Measurements from ENCODE around the gene EPHB1. TPM values are rescaled to one million over a fixed set of nuclear protein-coding genes. Genes with fewer than 3 reads are reported as not detected.

The EPHB1 gene
- total RNA-seq, 1 experiment from 2014 or later = 2.8 TPM

DNA sequence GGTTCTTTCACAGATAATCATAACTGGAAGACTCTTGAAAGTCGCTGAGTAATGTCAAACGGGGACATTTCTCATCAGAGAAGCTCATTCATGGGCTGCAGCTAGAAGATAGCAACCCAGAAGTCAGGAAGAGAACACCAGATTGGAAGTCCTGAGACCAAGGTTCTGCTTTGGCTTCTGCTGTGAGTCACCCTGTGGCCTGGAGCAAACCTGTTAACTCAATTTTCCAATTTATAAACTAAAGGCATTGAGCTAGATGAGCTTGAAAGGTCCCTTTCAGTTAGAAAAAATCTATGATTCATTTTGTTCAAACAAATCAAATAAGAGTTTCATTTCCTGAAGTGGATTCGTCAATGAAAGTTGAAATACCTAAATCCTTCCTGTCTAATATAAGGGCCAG is 402.2 kb downstream of the EPHB1 start:
- peaks cover 2% of the 10 kb centered on the region; the same call in 1 of the 2 replicates for H3K27me3 Mint-ChIP-seq (ENCODE audit: low read depth)
- no peak for DNase-seq
- no peak overlapping the region for H3K18ac ChIP-seq (ENCODE audit: insufficient read length, low read depth, low read length)

More for the DNA sequence above, 402.2 kb downstream of the EPHB1 start:
- H2BK120ac ChIP-seq (ENCODE audit: low read depth, low read length, poor library complexity, severe bottlenecking) = no peak overlapping the region
- no peak overlapping the region for H3K56ac ChIP-seq (ENCODE audit: insufficient read length, low read depth, low read length)
- no peaks in the 10 kb centered on the region for H3K79me1 ChIP-seq (ENCODE audit: insufficient read depth, low read depth, low read length, poor library complexity, severe bottlenecking)
- no peak overlapping the region for H3K14ac ChIP-seq (ENCODE audit: insufficient read depth, low read length)
- H3K4ac ChIP-seq (ENCODE audit: low read depth, low read length) = no peak overlapping the region
- H3K79me2 ChIP-seq (ENCODE audit: insufficient read depth, low read length) = no peaks in the 10 kb centered on the region
- H3T11ph ChIP-seq (ENCODE audit: low read length) = no peak overlapping the region
- Mint-ChIP-seq H3K4me1 (peaks cover 0 to 2% of the 10 kb centered on the region in 2 experiments; a peak in 2 of 4 replicates), H3K27ac (no peak overlapping the region), H3K9me3 (no peaks in the 10 kb centered on the region), H3K4me3 (no peak overlapping the region), H3K36me3 (ENCODE audit: insufficient read depth in 1 of 3, low read depth in 3 of 3) (peaks cover 0 to 3% (median 0%) of the 10 kb centered on the region in 3 experiments; a peak in 2 of 7 replicates)
- H2AFZ ChIP-seq (ENCODE audit: low read length) = no peak overlapping the region
- H4K91ac ChIP-seq (ENCODE audit: insufficient read length, low read depth, low read length) = no peak overlapping the region
- H3K27ac ChIP-seq (ENCODE audit: insufficient read length, low read depth, low read length) = no peak overlapping the region
- H4K8ac ChIP-seq (replicated peaks; ENCODE audit: insufficient read length, low read depth, low read length) = no peak overlapping the region
- no peak overlapping the region for H2AK5ac ChIP-seq (ENCODE audit: insufficient read length, low read length)
- H3K4me2 ChIP-seq (ENCODE audit: insufficient read depth, insufficient read length, low read length) = no peak overlapping the region
- H3K23ac ChIP-seq (ENCODE audit: insufficient read length, low read depth, low read length) = no peak overlapping the region
- H2BK20ac ChIP-seq (ENCODE audit: low read depth, low read length, poor library complexity, severe bottlenecking) = no peak overlapping the region
- TF ChIP-seq, protein P1, sequence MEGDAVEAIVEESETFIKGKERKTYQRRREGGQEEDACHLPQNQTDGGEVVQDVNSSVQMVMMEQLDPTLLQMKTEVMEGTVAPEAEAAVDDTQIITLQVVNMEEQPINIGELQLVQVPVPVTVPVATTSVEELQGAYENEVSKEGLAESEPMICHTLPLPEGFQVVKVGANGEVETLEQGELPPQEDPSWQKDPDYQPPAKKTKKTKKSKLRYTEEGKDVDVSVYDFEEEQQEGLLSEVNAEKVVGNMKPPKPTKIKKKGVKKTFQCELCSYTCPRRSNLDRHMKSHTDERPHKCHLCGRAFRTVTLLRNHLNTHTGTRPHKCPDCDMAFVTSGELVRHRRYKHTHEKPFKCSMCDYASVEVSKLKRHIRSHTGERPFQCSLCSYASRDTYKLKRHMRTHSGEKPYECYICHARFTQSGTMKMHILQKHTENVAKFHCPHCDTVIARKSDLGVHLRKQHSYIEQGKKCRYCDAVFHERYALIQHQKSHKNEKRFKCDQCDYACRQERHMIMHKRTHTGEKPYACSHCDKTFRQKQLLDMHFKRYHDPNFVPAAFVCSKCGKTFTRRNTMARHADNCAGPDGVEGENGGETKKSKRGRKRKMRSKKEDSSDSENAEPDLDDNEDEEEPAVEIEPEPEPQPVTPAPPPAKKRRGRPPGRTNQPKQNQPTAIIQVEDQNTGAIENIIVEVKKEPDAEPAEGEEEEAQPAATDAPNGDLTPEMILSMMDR (conservative IDR thresholded peaks at IDR 0.05) = no peak
- no peaks in the 10 kb centered on the region for H3K4me1 ChIP-seq (ENCODE audit: insufficient read depth, low read length)
- H3K9ac ChIP-seq (ENCODE audit: extremely low read depth, insufficient read length, low read length) = no peak overlapping the region
- H4K20me1 ChIP-seq (ENCODE audit: control insufficient read depth, insufficient read depth, insufficient read length) = no peaks in the 10 kb centered on the region
- H3K9me3 ChIP-seq (ENCODE audit: control insufficient read depth, low read depth, low read length) = no peaks in the 10 kb centered on the region
- no peak overlapping the region for H2BK5ac ChIP-seq (ENCODE audit: insufficient read length, low read length)
- no peak overlapping the region for H4K5ac ChIP-seq (ENCODE audit: insufficient read length, low read depth, low read length)
- no peaks in the 10 kb centered on the region for H3K27me3 ChIP-seq (ENCODE audit: insufficient read depth, low read length)
- H2BK15ac ChIP-seq (ENCODE audit: low read depth, low read length) = no peak overlapping the region
- no peak overlapping the region for H2BK12ac ChIP-seq (ENCODE audit: insufficient read length, low read depth, low read length)
- H3K23me2 ChIP-seq (ENCODE audit: insufficient read length, low read depth, low read length, poor library complexity, severe bottlenecking) = no peaks in the 10 kb centered on the region
- WGBS (ENCODE audit: extremely low coverage, insufficient read length, low lambda C conversion rate) = no CpG with 5 or more reads among the region's 3 CpGs

Measured in H9 (cell line).